K562 (cell line): ENCODE data around the gene CCDC74B. TPM values are rescaled to one million over a fixed set of nuclear protein-coding genes. Genes with fewer than 3 reads are reported as not detected.
"Not testable (repeated sequence)": the region's sequence is repeated elsewhere in the genome, so short reads cannot be mapped to it uniquely, and the experiment has no call there.

ENCODE experiments used
- CREM ChIP-seq: IDR thresholded peaks from 2 replicates; pipeline ENCODE4 v1.6.1; 2014; ENCODE audit warnings: antibody characterized with exemption, low read depth
- EP400 ChIP-seq: fragments of 450-650 bp; IDR thresholded peaks from 2 replicates; pipeline ENCODE4 v1.6.1; 2017; ENCODE audit warnings: antibody characterized with exemption, mild to moderate bottlenecking, moderate library complexity
- GMEB1 ChIP-seq: fragments of 250-450 bp; sonication (Bioruptor Pico); IDR thresholded peaks from 2 replicates; pipeline ENCODE4 v1.4.0; 2020; ENCODE audit warnings: mild to moderate bottlenecking
- KAT2B ChIP-seq: IDR thresholded peaks from one replicate; pipeline ENCODE4 v1.6.1; 2012; ENCODE audit warnings: low read depth, mild to moderate bottlenecking, control low read depth, inconsistent platforms, low read length, moderate library complexity
- L3MBTL2 ChIP-seq: fragments of 450-650 bp; IDR thresholded peaks from 2 replicates; pipeline ENCODE4 v1.6.1; 2016; ENCODE audit warnings: mild to moderate bottlenecking, moderate library complexity
- MAZ ChIP-seq, 2 experiments: fragments of 450-650 bp in 1 of 2; sonication (generic) in 1 of 2; formaldehyde crosslinking; IDR thresholded peaks in 1 of 2; conservative IDR thresholded peaks in 1 of 2; 2 replicates each; pipeline versions ENCODE4 v1.4.0 to v1.5.0; 2020; ENCODE audit warnings: mild to moderate bottlenecking in 1 of 2, missing genetic modification reagents in 1 of 2
- MYC ChIP-seq, 2 experiments: fragments of 250-450 bp in 1 of 2; sonication (Bioruptor Pico) in 1 of 2; IDR thresholded peaks; 2 replicates each; pipeline versions ENCODE4 v1.5.1 to v1.6.1; 2012 to 2021; ENCODE audit warnings: low read depth in 2 of 2, borderline replicate concordance in 1 of 2, improper control_type of control experiment in 1 of 2, low read length in 1 of 2, mild to moderate bottlenecking in 1 of 2, moderate library complexity in 1 of 2
- NEUROD1 ChIP-seq: fragments of 150-350 bp; IDR thresholded peaks from 2 replicates; pipeline ENCODE4 v1.6.1; 2014; ENCODE audit warnings: borderline replicate concordance, low read length, low read depth; ENCODE audit not compliant: partially characterized antibody
- POLR2A ChIP-seq: fragments of 450-650 bp; conservative IDR thresholded peaks from 2 replicates; pipeline ENCODE4 v1.6.1; 2016
- POLR2AphosphoS5 ChIP-seq: IDR thresholded peaks from 2 replicates; pipeline ENCODE4 v1.6.1; 2011; ENCODE audit warnings: mild to moderate bottlenecking, low read depth, low read length, moderate library complexity; ENCODE audit not compliant: control insufficient read depth, insufficient read depth
- POLR2G ChIP-seq: fragments of 200-400 bp; formaldehyde crosslinking; IDR thresholded peaks from 2 replicates; pipeline ENCODE4 v1.6.1; 2017; ENCODE audit warnings: low read depth, mild to moderate bottlenecking, antibody characterized with exemption, low read length, moderate library complexity
- RBBP5 ChIP-seq: fragments of 200-600 bp; sonication (generic); IDR thresholded peaks from 2 replicates; pipeline ENCODE4 v1.6.1; 2012; ENCODE audit warnings: borderline replicate concordance, mild to moderate bottlenecking, low read length, control low read depth, inconsistent platforms; ENCODE audit not compliant: insufficient read depth, poor library complexity, severe bottlenecking
- RBFOX2 ChIP-seq: fragments of 200-400 bp; formaldehyde crosslinking; IDR thresholded peaks from 2 replicates; pipeline ENCODE4 v1.6.1; 2017; ENCODE audit warnings: low read depth, mild to moderate bottlenecking, low read length, moderate library complexity
- SMAD4 ChIP-seq: fragments of 250-450 bp; sonication (Bioruptor Pico); conservative IDR thresholded peaks from 2 replicates; pipeline ENCODE4 v1.8.0; 2021; ENCODE audit warnings: inconsistent platforms, mild to moderate bottlenecking, moderate library complexity
- YY1 ChIP-seq, 3 experiments: IDR thresholded peaks; 2 replicates each; pipeline ENCODE4 v1.6.1; 2011; ENCODE audit warnings: low read length in 2 of 3, mild to moderate bottlenecking in 2 of 3, moderate library complexity in 2 of 3, borderline replicate concordance in 1 of 3, control low read depth in 1 of 3, low read depth in 1 of 3; ENCODE audit not compliant: insufficient read depth in 3 of 3, insufficient replicate concordance in 2 of 3, control insufficient read depth in 1 of 3, insufficient read length in 1 of 3; ENCODE audit errors: extremely low read depth in 1 of 3
- ZFP36 ChIP-seq: fragments of 150-350 bp; IDR thresholded peaks from 2 replicates; pipeline ENCODE4 v1.6.1; 2018; ENCODE audit warnings: low read length, low read depth; ENCODE audit not compliant: partially characterized antibody
- ZKSCAN8 ChIP-seq: fragments of 200-800 bp; sonication (Bioruptor generic); IDR thresholded peaks from 2 replicates; pipeline ENCODE4 v1.6.1; 2016; ENCODE audit warnings: missing genetic modification characterization, missing compliant biosample characterization
- polyA plus RNA-seq, 8 experiments: library from polyadenylated mRNA; depleted of rRNA in 4 of 8; stranded (reverse) in 5 of 8; unstranded in 3 of 8; fragments of >200 nt; fragmentation: Nextera tagmentation in 2 of 8; fragmentation: Illumina TruSeq in 1 of 8; extraction: Ambion mirVana in 2 of 8; extraction: Trizol in 1 of 8; gene quantifications; 2 replicates each; pipeline versions ENCODE4 v1.2.1 to v1.2.3, GENCODE V29; 2011 to 2014; ENCODE audit warnings: inconsistent platforms in 1 of 8, missing spikeins in 1 of 8
- total RNA-seq, 7 experiments: library from RNA; depleted of rRNA in 6 of 7; stranded (reverse); fragments of >200 nt in 6 of 7; fragmentation: Illumina TruSeq in 2 of 7; extraction: Trizol in 2 of 7; gene quantifications; 2 replicates each; pipeline versions ENCODE4 v1.2.1 to v1.2.3, GENCODE V29; 2011 to 2021; ENCODE audit warnings: low replicate concordance in 1 of 7
- TF ChIP-seq, protein P1 (sequence below), 3 experiments: fragments of 200-800 bp in 1 of 3; sonication (Bioruptor generic) in 1 of 3; sonication (generic) in 1 of 3; formaldehyde crosslinking in 1 of 3; IDR thresholded peaks; 2 replicates each; pipeline versions ENCODE4 v1.6.1 to v1.8.0; 2016 to 2022; ENCODE audit warnings: mild to moderate bottlenecking in 2 of 3, missing compliant biosample characterization in 2 of 3, missing genetic modification characterization in 2 of 3, missing genetic modification reagents in 1 of 3
- TF ChIP-seq, protein P2 (sequence below), 3 experiments: IDR thresholded peaks in 2 of 3; conservative IDR thresholded peaks in 1 of 3; 2 replicates each; pipeline ENCODE4 v1.5.1; 2011 to 2012; ENCODE audit warnings: low read length in 3 of 3, mild to moderate bottlenecking in 3 of 3, control low read depth in 2 of 3, improper control_type of control experiment in 1 of 3, inconsistent platforms in 1 of 3, low read depth in 1 of 3, mixed read lengths in 1 of 3, moderate library complexity in 1 of 3; ENCODE audit not compliant: insufficient read depth in 2 of 3

The CCDC74B gene
- total and polyA plus RNA-seq, 9 of the 15 experiments (the other 6 are each of a cell fraction or from before 2014, with no cell fraction given): 0.04 to 1.5 (median 0.52) TPM; not detected in 1

DNA sequence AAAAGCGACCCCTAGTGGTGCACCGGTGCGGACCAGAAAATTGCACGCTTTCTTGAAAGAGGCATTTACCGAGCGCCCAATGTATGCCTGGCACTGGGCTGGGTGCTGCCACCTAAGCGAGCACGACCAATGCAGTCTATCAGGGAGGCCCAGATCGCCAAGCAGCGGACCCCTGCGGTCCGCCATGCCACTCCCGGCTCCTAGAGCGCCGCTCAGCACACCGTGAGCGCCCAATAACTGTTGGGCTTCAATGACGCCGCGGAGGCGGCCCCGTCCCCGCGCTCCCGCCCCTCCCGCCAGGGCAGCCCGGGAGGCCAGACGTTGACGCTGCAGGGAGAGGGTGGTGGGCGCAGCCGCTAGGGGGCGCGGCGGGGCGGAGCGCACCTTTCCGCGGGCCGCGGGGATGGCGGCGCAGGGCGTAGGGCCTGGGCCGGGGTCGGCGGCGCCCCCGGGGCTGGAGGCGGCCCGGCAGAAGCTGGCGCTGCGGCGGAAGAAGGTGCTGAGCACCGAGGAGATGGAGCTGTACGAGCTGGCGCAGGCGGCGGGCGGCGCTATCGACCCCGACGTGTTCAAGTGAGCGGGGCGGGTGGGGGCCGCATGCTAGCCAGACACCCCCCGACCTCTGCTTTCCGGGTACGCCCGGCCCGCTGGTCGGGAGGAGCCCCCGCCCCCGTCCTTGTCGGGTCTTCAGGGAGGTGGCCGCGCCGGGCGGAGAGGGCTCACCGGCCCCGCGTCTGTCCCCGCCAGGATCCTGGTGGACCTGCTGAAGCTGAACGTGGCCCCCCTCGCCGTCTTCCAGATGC lies 37.2 kb upstream of the CCDC74B start, which contains the start of gene MZT2B (continued):
- TF ChIP-seq POLR2G: peak; percentile 91
- TF ChIP-seq EP400: peak; percentile 59
- TF ChIP-seq, protein P1, sequence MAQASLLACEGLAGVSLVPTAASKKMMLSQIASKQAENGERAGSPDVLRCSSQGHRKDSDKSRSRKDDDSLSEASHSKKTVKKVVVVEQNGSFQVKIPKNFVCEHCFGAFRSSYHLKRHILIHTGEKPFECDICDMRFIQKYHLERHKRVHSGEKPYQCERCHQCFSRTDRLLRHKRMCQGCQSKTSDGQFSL (CRISPR knock-in tag; IDR thresholded peaks at IDR 0.05): peak; percentile 90; the same call in 1 of the 2 replicates
- TF ChIP-seq, protein P1 (tag; IDR thresholded peaks at IDR 0.05): peak in 1 of 2 experiments; percentile 99; a peak in 2 of 4 replicates
- TF ChIP-seq MAZ (CRISPR knock-in tag; conservative IDR thresholded peaks at IDR 0.05 in 1 of 2, IDR thresholded peaks at IDR 0.05 in 1 of 2): peak in 1 of 2 experiments; percentile 87
- TF ChIP-seq SMAD4 (CRISPR knock-in tag): peak; percentile 86
- 0 out of 2 replicates have a peak, but pooled peaks have one; percentile 7 for TF ChIP-seq L3MBTL2
- TF ChIP-seq KAT2B: peak; percentile 36
- peak in 2 of 3 experiments; percentile 72 to 78 for TF ChIP-seq YY1 (IDR thresholded peaks at IDR 0.05; ENCODE audit: borderline replicate concordance in 1 of 3, control insufficient read depth in 1 of 3, extremely low read depth in 1 of 3, insufficient read depth in 3 of 3, insufficient read length in 1 of 3, insufficient replicate concordance in 2 of 3, low read depth in 1 of 3, low read length in 2 of 3)
- peak; percentile 37; the same call in 1 of the 2 replicates for TF ChIP-seq POLR2AphosphoS5
- TF ChIP-seq POLR2A: 0 out of 2 replicates have a peak, but pooled peaks have one; percentile 43
- peak; percentile 57; the same call in 1 of the 2 replicates for TF ChIP-seq GMEB1 (CRISPR knock-in tag)
- TF ChIP-seq RBBP5: peak; percentile 12
- peak; percentile 87 for TF ChIP-seq CREM
- TF ChIP-seq NEUROD1: peak; percentile 35
- peak; percentile 66 for TF ChIP-seq ZFP36
- peak; percentile 50 for TF ChIP-seq MYC (IDR thresholded peaks at IDR 0.05; ENCODE audit: low read depth, low read length)
- not testable (repeated sequence) for TF ChIP-seq MYC (CRISPR knock-in tag; IDR thresholded peaks at IDR 0.05; ENCODE audit: borderline replicate concordance, low read depth)
- TF ChIP-seq, protein P2, sequence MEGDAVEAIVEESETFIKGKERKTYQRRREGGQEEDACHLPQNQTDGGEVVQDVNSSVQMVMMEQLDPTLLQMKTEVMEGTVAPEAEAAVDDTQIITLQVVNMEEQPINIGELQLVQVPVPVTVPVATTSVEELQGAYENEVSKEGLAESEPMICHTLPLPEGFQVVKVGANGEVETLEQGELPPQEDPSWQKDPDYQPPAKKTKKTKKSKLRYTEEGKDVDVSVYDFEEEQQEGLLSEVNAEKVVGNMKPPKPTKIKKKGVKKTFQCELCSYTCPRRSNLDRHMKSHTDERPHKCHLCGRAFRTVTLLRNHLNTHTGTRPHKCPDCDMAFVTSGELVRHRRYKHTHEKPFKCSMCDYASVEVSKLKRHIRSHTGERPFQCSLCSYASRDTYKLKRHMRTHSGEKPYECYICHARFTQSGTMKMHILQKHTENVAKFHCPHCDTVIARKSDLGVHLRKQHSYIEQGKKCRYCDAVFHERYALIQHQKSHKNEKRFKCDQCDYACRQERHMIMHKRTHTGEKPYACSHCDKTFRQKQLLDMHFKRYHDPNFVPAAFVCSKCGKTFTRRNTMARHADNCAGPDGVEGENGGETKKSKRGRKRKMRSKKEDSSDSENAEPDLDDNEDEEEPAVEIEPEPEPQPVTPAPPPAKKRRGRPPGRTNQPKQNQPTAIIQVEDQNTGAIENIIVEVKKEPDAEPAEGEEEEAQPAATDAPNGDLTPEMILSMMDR (IDR thresholded peaks at IDR 0.05 in 2 of 3, conservative IDR thresholded peaks at IDR 0.05 in 1 of 3; ENCODE audit: insufficient read depth in 2 of 3, low read depth in 1 of 3, low read length in 3 of 3): peak; percentile 67 to 81 (median 77)
- TF ChIP-seq ZKSCAN8 (CRISPR knock-in tag): peak; percentile 100
- peak; percentile 86 for TF ChIP-seq RBFOX2
